Measurements from ENCODE around the gene LY9.
A peak's percentile ranks its signal among the peaks of the same experiment; 100 is the strongest.

The LY9 gene

DNA sequence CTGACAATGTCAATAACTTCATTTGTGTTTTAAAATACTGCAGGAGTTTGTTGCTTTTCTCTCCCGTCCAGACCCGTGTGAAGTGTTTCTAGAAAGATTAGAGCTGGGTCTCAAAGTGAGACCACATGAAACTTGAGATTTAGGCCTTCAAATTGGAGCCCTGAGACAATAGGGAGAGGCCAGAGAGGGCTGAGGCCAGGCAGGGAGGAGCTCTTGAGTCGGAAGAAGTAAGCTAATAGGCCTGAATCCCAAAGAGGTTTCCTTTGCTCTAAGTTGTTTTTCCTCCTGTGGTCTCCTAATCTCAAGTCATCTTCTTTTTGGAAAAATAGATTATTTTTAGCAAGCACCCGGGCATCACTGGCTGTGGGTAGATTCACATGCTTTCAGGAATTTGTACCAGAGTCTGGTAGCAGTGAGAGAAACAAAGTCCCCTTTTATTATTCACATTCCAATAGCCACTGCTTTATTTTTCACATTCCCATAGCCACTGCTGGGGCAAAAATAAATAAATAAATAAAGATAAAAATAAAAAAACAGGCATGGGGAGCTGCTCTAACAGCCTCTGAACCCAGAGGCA lies 41.1 kb downstream of the LY9 start:
- DNase-seq (ENCODE audit: low spot score) (no peak), ATAC-seq (ENCODE audit: low read depth) (no peak)
- Histone ChIP-seq H3K27me3 (ENCODE audit: insufficient read depth, poor library complexity, severe bottlenecking) (no peaks in the 10 kb centered on the region), H3K27ac (ENCODE audit: poor library complexity, severe bottlenecking) (no peak overlapping the region), H3K4me1 (ENCODE audit: insufficient read depth, poor library complexity, severe bottlenecking) (no peaks in the 10 kb centered on the region), H3K9me3 (ENCODE audit: severe bottlenecking) (no peaks in the 10 kb centered on the region), H3K36me3 (ENCODE audit: low read depth) (no peaks in the 10 kb centered on the region), H3K4me3 (ENCODE audit: severe bottlenecking) (no peak overlapping the region)
- TF ChIP-seq, protein P1, sequence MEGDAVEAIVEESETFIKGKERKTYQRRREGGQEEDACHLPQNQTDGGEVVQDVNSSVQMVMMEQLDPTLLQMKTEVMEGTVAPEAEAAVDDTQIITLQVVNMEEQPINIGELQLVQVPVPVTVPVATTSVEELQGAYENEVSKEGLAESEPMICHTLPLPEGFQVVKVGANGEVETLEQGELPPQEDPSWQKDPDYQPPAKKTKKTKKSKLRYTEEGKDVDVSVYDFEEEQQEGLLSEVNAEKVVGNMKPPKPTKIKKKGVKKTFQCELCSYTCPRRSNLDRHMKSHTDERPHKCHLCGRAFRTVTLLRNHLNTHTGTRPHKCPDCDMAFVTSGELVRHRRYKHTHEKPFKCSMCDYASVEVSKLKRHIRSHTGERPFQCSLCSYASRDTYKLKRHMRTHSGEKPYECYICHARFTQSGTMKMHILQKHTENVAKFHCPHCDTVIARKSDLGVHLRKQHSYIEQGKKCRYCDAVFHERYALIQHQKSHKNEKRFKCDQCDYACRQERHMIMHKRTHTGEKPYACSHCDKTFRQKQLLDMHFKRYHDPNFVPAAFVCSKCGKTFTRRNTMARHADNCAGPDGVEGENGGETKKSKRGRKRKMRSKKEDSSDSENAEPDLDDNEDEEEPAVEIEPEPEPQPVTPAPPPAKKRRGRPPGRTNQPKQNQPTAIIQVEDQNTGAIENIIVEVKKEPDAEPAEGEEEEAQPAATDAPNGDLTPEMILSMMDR (IDR thresholded peaks at IDR 0.05; ENCODE audit: poor library complexity, severe bottlenecking), result no peak

DNA sequence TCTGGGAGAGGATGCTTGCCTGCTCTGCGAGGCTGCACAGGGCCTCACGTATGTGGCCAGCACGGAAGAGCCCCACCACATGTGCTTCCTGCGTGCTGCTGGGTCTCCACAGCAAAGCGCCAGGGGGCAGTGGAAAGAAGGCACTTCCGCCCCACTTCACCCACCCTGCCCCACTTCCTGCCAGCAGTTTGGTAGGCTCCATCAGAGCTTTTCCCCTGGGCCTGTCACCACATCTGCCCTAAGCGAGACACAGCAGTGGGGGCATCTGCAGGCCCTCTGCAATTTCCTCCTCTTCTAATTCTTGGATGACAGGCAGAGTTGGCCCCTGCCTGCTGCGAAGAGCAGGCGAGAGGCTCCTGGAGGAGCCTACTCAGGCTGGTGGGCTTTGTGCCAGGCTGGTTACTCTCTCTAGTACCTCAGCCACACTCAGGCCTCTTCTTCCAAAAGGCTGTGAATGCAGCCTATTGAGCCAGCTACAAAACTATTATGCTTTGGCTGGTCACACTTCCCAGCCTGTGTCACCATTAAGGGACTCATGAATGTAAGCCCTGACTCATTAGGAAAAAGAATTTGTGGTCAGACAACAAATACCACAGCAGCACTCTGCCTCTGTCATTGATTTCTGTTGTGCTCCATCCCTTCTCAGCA lies 41.7 kb downstream of the LY9 start:
- ATAC-seq (ENCODE audit: low read depth), result peak; percentile 27; the same call in 1 of the 3 replicates
- Histone ChIP-seq H3K27ac (ENCODE audit: poor library complexity, severe bottlenecking) (no peak overlapping the region), H3K9me3 (ENCODE audit: severe bottlenecking) (no peaks in the 10 kb centered on the region), H3K27me3 (ENCODE audit: insufficient read depth, poor library complexity, severe bottlenecking) (no peaks in the 10 kb centered on the region), H3K4me3 (ENCODE audit: severe bottlenecking) (no peak overlapping the region), H3K4me1 (ENCODE audit: insufficient read depth, poor library complexity, severe bottlenecking) (no peaks in the 10 kb centered on the region), H3K36me3 (ENCODE audit: low read depth) (no peaks in the 10 kb centered on the region)
- DNase-seq (ENCODE audit: low spot score), result no peak
- TF ChIP-seq, protein P1 (IDR thresholded peaks at IDR 0.05; ENCODE audit: poor library complexity, severe bottlenecking), result no peak

DNA sequence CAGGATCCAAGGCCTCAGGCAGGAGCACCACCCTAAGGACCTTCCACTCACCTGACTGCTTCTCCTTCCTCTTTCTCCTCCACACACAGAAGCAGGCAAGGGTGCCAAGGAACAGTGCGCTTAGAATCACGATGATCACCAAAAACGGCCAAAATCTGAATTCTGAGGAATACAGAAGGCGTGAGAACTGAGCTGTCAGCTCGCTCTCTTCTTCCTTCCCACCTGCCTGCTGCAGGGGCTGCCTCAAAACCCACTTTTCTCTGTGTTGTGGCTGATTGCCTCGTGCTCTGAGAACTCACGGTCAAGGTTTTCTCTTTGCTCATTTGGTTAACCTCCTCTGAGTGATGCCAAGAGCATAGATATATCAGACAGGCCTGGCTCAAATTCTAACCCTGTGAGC lies 42.9 kb downstream of the LY9 start:
- no peaks in the 10 kb centered on the region for H3K9me3 ChIP-seq (ENCODE audit: severe bottlenecking)
- DNase-seq (ENCODE audit: low spot score) (no peak), ATAC-seq (ENCODE audit: low read depth) (no peak)
- H3K4me1 ChIP-seq (ENCODE audit: insufficient read depth, poor library complexity, severe bottlenecking), result no peaks in the 10 kb centered on the region
- H3K27ac ChIP-seq (ENCODE audit: poor library complexity, severe bottlenecking), result no peak overlapping the region
- no peak overlapping the region for H3K4me3 ChIP-seq (ENCODE audit: severe bottlenecking)
- TF ChIP-seq, protein P1 (IDR thresholded peaks at IDR 0.05; ENCODE audit: poor library complexity, severe bottlenecking), result no peak
- no peaks in the 10 kb centered on the region for H3K36me3 ChIP-seq (ENCODE audit: low read depth)
- no peaks in the 10 kb centered on the region for H3K27me3 ChIP-seq (ENCODE audit: insufficient read depth, poor library complexity, severe bottlenecking)

DNA sequence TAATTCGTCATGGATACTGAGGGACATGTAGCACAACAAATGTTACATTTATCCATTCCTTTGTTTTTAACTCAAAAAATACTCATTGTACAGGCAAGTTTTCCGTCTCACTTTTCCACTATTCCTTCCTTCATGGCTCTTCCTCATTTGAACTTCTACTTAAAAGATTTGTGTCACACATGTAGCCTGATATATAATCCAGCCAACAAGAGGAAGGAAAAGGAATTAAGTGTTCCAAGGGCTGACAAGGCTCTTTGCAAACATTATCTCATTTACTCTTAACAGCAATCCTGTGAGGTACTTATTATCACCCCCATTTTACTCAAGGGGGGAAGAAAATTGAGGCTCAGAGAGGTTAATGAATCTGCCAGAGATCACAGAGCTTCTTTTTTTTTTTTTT lies 43.8 kb downstream of the LY9 start:
- Histone ChIP-seq H3K4me3 (ENCODE audit: severe bottlenecking) (no peak overlapping the region), H3K27me3 (ENCODE audit: insufficient read depth, poor library complexity, severe bottlenecking) (no peaks in the 10 kb centered on the region), H3K27ac (ENCODE audit: poor library complexity, severe bottlenecking) (no peak overlapping the region), H3K4me1 (ENCODE audit: insufficient read depth, poor library complexity, severe bottlenecking) (no peaks in the 10 kb centered on the region), H3K36me3 (ENCODE audit: low read depth) (no peaks in the 10 kb centered on the region), H3K9me3 (ENCODE audit: severe bottlenecking) (no peaks in the 10 kb centered on the region)
- TF ChIP-seq, protein P1 (IDR thresholded peaks at IDR 0.05; ENCODE audit: poor library complexity, severe bottlenecking), result no peak
- ATAC-seq (ENCODE audit: low read depth) (no peak), DNase-seq (ENCODE audit: low spot score) (no peak)

DNA sequence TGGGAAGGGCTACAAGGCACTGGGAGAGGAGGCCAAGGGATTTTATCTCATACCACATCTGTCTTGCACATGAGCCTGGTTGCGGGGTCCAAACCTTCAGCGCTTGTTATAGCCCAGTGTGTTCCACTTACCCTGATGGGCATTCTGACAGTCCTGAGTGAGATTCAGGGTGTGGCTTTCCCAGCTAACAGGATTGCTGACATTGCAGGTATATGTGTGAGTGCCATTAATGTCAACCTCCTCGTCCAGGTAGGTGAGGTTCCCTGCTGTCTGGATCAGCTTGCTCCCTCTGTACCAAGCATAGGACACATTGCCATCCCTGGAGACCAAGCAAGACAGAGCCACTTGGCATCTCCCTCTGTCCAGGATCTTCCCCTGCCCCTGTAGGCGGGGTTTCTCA lies 45.1 kb downstream of the LY9 start:
- Histone ChIP-seq H3K27ac (ENCODE audit: poor library complexity, severe bottlenecking) (no peak overlapping the region), H3K4me1 (ENCODE audit: insufficient read depth, poor library complexity, severe bottlenecking) (no peaks in the 10 kb centered on the region), H3K4me3 (ENCODE audit: severe bottlenecking) (no peak overlapping the region), H3K36me3 (ENCODE audit: low read depth) (no peaks in the 10 kb centered on the region), H3K9me3 (ENCODE audit: severe bottlenecking) (no peaks in the 10 kb centered on the region), H3K27me3 (ENCODE audit: insufficient read depth, poor library complexity, severe bottlenecking) (no peaks in the 10 kb centered on the region)
- ATAC-seq (ENCODE audit: low read depth), result no peak
- DNase-seq (ENCODE audit: low spot score), result no peak
- TF ChIP-seq, protein P1 (IDR thresholded peaks at IDR 0.05; ENCODE audit: poor library complexity, severe bottlenecking), result no peak
